ENCODE results near the gene KCNE4. TPM values are rescaled to one million over a fixed set of nuclear protein-coding genes. Genes with fewer than 3 reads are reported as not detected.

The KCNE4 gene
- total RNA-seq, 1 experiment from 2014 or later = not detected

DNA sequence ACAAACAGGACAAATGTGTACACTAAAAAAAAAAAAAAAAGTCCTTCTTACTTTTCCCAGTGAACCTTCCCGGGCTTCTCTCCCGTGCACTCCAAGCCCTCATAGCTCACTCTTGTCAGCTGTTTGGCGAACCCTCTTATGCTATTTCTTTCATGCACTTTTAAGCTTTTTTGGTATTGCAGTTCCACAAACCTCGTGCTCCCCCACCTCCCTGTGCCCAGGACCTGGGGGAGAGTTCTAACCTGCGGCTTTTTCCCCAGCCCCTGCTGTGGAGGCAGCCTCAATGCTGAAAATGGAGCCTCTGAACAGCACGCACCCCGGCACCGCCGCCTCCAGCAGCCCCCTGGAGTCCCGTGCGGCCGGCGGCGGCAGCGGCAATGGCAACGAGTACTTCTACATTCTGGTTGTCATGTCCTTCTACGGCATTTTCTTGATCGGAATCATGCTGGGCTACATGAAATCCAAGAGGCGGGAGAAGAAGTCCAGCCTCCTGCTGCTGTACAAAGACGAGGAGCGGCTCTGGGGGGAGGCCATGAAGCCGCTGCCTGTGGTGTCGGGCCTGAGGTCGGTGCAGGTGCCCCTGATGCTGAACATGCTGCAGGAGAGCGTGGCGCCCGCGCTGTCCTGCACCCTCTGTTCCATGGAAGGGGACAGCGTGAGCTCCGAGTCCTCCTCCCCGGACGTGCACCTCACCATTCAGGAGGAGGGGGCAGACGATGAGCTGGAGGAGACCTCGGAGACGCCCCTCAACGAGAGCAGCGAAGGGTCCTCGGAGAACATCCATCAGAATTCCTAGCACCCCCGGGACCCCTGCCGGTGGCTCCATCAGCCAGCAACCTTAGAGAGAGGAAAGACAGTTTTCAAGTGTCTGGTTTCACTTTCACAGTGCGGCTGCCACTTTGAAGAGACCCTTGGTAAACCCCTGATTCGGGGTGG is 826 bp downstream of the KCNE4 start:
- intact Hi-C loops (cut with micrococcal nuclease; ENCODE audit: unreplicated experiment) = no loop called here
- no peak overlapping the region for H3K27ac Mint-ChIP-seq (ENCODE audit: unreplicated experiment)
- peak overlapping the region; percentile 74 for H3K4me3 Mint-ChIP-seq (ENCODE audit: low read depth, unreplicated experiment)
- CTCF ChIA-PET = no interaction called here
- no TSS peak for BruUV-seq (replicated peaks)
- H3K4me1 Mint-ChIP-seq (ENCODE audit: low read depth, unreplicated experiment) = peaks cover 9% of the 10 kb centered on the region
- TF ChIP-seq, protein P1, sequence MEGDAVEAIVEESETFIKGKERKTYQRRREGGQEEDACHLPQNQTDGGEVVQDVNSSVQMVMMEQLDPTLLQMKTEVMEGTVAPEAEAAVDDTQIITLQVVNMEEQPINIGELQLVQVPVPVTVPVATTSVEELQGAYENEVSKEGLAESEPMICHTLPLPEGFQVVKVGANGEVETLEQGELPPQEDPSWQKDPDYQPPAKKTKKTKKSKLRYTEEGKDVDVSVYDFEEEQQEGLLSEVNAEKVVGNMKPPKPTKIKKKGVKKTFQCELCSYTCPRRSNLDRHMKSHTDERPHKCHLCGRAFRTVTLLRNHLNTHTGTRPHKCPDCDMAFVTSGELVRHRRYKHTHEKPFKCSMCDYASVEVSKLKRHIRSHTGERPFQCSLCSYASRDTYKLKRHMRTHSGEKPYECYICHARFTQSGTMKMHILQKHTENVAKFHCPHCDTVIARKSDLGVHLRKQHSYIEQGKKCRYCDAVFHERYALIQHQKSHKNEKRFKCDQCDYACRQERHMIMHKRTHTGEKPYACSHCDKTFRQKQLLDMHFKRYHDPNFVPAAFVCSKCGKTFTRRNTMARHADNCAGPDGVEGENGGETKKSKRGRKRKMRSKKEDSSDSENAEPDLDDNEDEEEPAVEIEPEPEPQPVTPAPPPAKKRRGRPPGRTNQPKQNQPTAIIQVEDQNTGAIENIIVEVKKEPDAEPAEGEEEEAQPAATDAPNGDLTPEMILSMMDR (IDR thresholded peaks at IDR 0.05; ENCODE audit: unreplicated experiment) = no peak
- H3K9me3 Mint-ChIP-seq (ENCODE audit: low read depth, unreplicated experiment) = no peaks in the 10 kb centered on the region
- no peak for DNase-seq
- H3K27me3 Mint-ChIP-seq (ENCODE audit: unreplicated experiment) = peaks cover 13% of the 10 kb centered on the region
- H3K36me3 Mint-ChIP-seq (ENCODE audit: insufficient read depth, unreplicated experiment) = no peaks in the 10 kb centered on the region

DNA sequence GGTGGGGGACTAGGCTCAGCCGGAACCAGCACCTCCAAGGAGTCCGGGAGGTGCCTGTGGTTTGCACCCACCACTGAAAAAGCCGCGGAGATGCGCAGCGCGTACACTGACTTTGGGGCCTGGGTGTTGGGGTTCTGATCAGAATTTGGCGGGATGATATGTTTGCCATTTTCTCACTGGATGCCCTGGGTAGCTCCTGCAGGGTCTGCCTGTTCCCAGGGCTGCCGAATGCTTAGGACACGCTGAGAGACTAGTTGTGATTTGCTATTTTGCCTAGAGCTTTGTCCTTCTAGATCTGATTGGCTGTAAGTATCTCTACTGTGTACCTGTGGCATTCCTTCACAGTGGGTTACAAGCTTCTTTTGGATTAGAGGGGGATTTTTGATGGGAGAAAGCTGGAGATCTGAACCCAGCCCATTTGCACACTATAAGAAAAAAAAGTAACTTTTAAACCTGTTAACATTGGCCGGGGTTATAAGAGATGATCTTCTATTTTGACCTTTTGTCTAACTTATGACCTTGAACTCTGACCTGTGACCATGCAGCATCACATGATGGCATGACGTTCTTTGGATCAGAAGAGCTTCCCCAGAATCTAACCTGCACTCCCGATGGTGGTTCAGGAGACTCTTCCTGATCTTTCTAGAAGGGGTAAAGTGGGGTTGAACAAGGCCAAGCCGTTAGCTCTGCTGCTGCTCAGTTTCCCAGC is 1.6 kb downstream of the KCNE4 start:
- no peaks in the 10 kb centered on the region for H3K9me3 Mint-ChIP-seq (ENCODE audit: low read depth, unreplicated experiment)
- no peak overlapping the region for H3K27ac Mint-ChIP-seq (ENCODE audit: unreplicated experiment)
- no peak overlapping the region for H3K4me3 Mint-ChIP-seq (ENCODE audit: low read depth, unreplicated experiment)
- DNase-seq = no peak
- TF ChIP-seq, protein P1 (IDR thresholded peaks at IDR 0.05; ENCODE audit: unreplicated experiment) = no peak
- CTCF ChIA-PET = no interaction called here
- no TSS peak for BruUV-seq (replicated peaks)
- H3K36me3 Mint-ChIP-seq (ENCODE audit: insufficient read depth, unreplicated experiment) = no peaks in the 10 kb centered on the region
- H3K4me1 Mint-ChIP-seq (ENCODE audit: low read depth, unreplicated experiment) = peaks cover 9% of the 10 kb centered on the region
- H3K27me3 Mint-ChIP-seq (ENCODE audit: unreplicated experiment) = peaks cover 13% of the 10 kb centered on the region
- intact Hi-C loops (cut with micrococcal nuclease; ENCODE audit: unreplicated experiment) = no loop called here

DNA sequence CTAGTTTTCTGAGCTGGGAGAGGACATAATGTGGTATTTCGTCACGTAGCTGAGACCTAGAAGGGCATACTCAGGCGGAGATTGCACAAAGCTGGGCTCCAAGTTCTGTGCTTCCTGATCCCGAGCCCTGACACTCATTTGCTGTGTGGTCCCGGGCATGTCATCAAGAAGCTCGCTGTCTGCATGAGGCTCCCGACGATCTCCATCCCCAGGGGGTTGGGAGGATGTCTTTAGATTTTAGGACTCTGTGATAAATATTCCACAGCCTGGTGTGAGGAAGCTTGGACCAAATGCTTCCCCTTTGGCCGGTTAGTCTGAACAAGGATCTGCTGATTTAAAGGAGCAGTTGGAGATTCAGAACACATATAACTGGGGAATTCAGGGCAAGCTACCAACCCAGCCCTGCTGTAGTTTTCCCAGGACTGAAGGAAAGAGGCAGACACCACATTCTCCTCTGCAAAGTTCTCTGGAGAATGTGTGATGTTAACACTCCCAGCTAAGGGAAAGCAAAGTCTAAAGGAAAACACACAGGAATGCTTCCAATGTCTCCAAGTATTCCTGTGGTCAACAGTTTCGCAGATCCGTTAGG is 2.3 kb downstream of the KCNE4 start:
- DNase-seq = no peak
- BruUV-seq (replicated peaks) = no TSS peak
- intact Hi-C loops (cut with micrococcal nuclease; ENCODE audit: unreplicated experiment) = no loop called here
- Mint-ChIP-seq H3K36me3 (ENCODE audit: insufficient read depth, unreplicated experiment) (no peaks in the 10 kb centered on the region), H3K27ac (ENCODE audit: unreplicated experiment) (no peak overlapping the region), H3K4me1 (ENCODE audit: low read depth, unreplicated experiment) (peaks cover 12% of the 10 kb centered on the region), H3K27me3 (ENCODE audit: unreplicated experiment) (peaks cover 13% of the 10 kb centered on the region), H3K4me3 (ENCODE audit: low read depth, unreplicated experiment) (no peak overlapping the region), H3K9me3 (ENCODE audit: low read depth, unreplicated experiment) (no peaks in the 10 kb centered on the region)
- TF ChIP-seq, protein P1 (IDR thresholded peaks at IDR 0.05; ENCODE audit: unreplicated experiment) = no peak
- CTCF ChIA-PET = no interaction called here

DNA sequence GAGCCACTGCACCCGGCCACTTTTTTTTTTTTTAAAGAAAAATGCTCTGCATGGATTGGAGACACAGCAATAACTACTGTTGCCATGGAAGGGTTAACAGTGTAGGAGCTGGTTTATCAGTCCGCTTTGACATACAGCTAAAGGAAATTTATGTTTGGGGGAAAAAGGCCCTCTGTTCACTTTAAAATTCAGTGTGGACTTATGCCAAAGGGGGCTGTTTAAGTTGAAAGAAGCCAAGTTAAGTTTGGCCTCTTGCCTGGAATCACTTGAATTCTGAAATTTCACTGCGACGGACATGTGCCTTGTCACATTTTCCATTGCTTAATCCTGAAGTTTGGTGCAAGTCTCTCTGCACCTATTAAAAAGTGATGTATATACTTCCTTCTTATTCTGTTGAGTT is 3.1 kb downstream of the KCNE4 start:
- BruUV-seq (replicated peaks) = no TSS peak
- Mint-ChIP-seq H3K27me3 (ENCODE audit: unreplicated experiment) (peaks cover 13% of the 10 kb centered on the region), H3K9me3 (ENCODE audit: low read depth, unreplicated experiment) (no peaks in the 10 kb centered on the region), H3K4me3 (ENCODE audit: low read depth, unreplicated experiment) (no peak overlapping the region), H3K4me1 (ENCODE audit: low read depth, unreplicated experiment) (peaks cover 17% of the 10 kb centered on the region), H3K27ac (ENCODE audit: unreplicated experiment) (no peak overlapping the region), H3K36me3 (ENCODE audit: insufficient read depth, unreplicated experiment) (no peaks in the 10 kb centered on the region)
- no peak for DNase-seq
- TF ChIP-seq, protein P1 (IDR thresholded peaks at IDR 0.05; ENCODE audit: unreplicated experiment) = no peak
- CTCF ChIA-PET = no interaction called here
- intact Hi-C loops (cut with micrococcal nuclease; ENCODE audit: unreplicated experiment) = no loop called here

All from Calu3 (cell line).